Heart left ventricle (tissue), 13 donors: ENCODE results near the gene ASAP2.

ENCODE experiments used
- CTCF ChIP-seq, 12 donors: fragments of 200-600 bp; sonication (generic) in 4 of 12; IDR thresholded peaks; one replicate each; pipeline versions ENCODE4 v1.5.0 to v1.8.0; 2018 to 2022; ENCODE audit warnings: antibody characterized with exemption in 12 of 12, mild to moderate bottlenecking in 5 of 12
- POLR2A ChIP-seq, 2 donors: fragments of 450-650 bp; IDR thresholded peaks; one replicate each; pipeline ENCODE4 v1.6.1; 2017; ENCODE audit warnings: antibody characterized with exemption in 2 of 2, mild to moderate bottlenecking in 2 of 2, moderate library complexity in 2 of 2
- donor health status: ischemic (EF 13 %, LVEDD 7.1; RV severe dilation, severe dysfunction).
- donor health status: DM: no; HTN: yes; CAD: no.
- donor health status: DM: no; HTN: no; CAD: no.
- donor health status: ischemic (EF 25% LVEDD 6.9; RV normal size, moderate dysfunction).
- donor health status: ischemic (EF 25% LVEDD 5.7; RV mildly dilated, moderate dysfunction).
- donor health status: ischemic (EF 35%, LVEDD 5.7; RV mildly dilated, moderate dysfunction).
- donor health status: nonischemic (EF 11% LVEDD 7.7; RV severe dilation, severe dysfunction).
- donor health status: DM: yes; HTN: yes; CAD: no.
- donor health status: PGD.
- donor health status: ischemic (EF 29% LVEDD 5.4; RV normal size, mild dysfunction).
- donor health status: nonischemic (EF 23%, LVEDD 6.1; RV moderate dilation, normal function).

- TF ChIP-seq CTCF (IDR thresholded peaks at IDR 0.05) (no peak), POLR2A (IDR thresholded peaks at IDR 0.05) (no peak)
These were observed 8.7 kb upstream of the ASAP2 start for GRCh38 chr2:9197916-9198315.
